Liver (tissue), 3 donors: Measurements from ENCODE around the gene IFT80.

Experiments used
- CTCF ChIP-seq: fragments of 150-350 bp; IDR thresholded peaks from 2 replicates; pipeline ENCODE4 v1.5.1; 2017; ENCODE audit warnings: improper control_type of control experiment, low read depth, low read length; ENCODE audit not compliant: missing input control
- FOXA1 ChIP-seq: IDR thresholded peaks from 2 replicates; pipeline ENCODE4 v1.6.1; 2016; ENCODE audit warnings: antibody characterized with exemption
- GABPA ChIP-seq, 2 donors: IDR thresholded peaks in 1 of 2; conservative IDR thresholded peaks in 1 of 2; 2 replicates each; pipeline ENCODE4 v1.6.1; 2016; ENCODE audit warnings: antibody characterized with exemption in 2 of 2, mild to moderate bottlenecking in 1 of 2, moderate library complexity in 1 of 2
- HNF4G ChIP-seq: IDR thresholded peaks from 2 replicates; pipeline ENCODE4 v1.6.1; 2016; ENCODE audit warnings: antibody characterized with exemption
- MAX ChIP-seq: IDR thresholded peaks from 2 replicates; pipeline ENCODE4 v1.6.1; 2016; ENCODE audit warnings: antibody characterized with exemption
- RAD21 ChIP-seq, 2 donors: IDR thresholded peaks; 2 replicates each; pipeline ENCODE4 v1.6.1; 2016; ENCODE audit warnings: antibody characterized with exemption in 2 of 2, mild to moderate bottlenecking in 2 of 2
- SP1 ChIP-seq: IDR thresholded peaks from 2 replicates; pipeline ENCODE4 v1.6.1; 2018; ENCODE audit warnings: antibody characterized with exemption, mild to moderate bottlenecking
- TAF1 ChIP-seq: conservative IDR thresholded peaks from 2 replicates; pipeline ENCODE4 v1.6.1; 2016; ENCODE audit warnings: antibody characterized with exemption, mild to moderate bottlenecking
- donor health status: healthy.
- donor health status: healthy.

GRCh38 chr3:160435747-160436146 is 36.7 kb upstream of the IFT80 start:
- TF ChIP-seq CTCF (no peak), SP1 (no peak), MAX (no peak), TAF1 (no peak), RAD21 (IDR thresholded peaks at IDR 0.05) (no peak), HNF4G (no peak), FOXA1 (no peak), GABPA (IDR thresholded peaks at IDR 0.05 in 1 of 2, conservative IDR thresholded peaks at IDR 0.05 in 1 of 2) (no peak)
